HL-60/S4 (cell line): ENCODE measurements around the gene ATL3.
"Not testable (repeated sequence)": the region's sequence is repeated elsewhere in the genome, so short reads cannot be mapped to it uniquely, and the experiment has no call there.

Experiments
- in situ Hi-C: fragments of 300-500 bp; cut with MboI; formaldehyde crosslinking; loops from 2 replicates; pipeline ENCODE4 v1.14.3; 2022; ENCODE audit warnings: low sequenced_read_pairs

The ATL3 gene

GRCh38 chr11:63671322-63672155 is at the start of gene ATL3:
TSS of gene ATL3 (minus strand) at chr11:63671376. CDS start at chr11:63671335, 41 bp downstream.
- in situ Hi-C loops: no loop called here

GRCh38 chr11:63720611-63721010 is 49.4 kb upstream of the ATL3 start:
- in situ Hi-C loops: no loop called here

GRCh38 chr11:63719987-63720386 is 48.8 kb upstream of the ATL3 start:
- in situ Hi-C loops: no loop called here

- in situ Hi-C loops: no loop called here
These were observed 47.8 kb upstream of the ATL3 start for GRCh38 chr11:63719001-63719400.

GRCh38 chr11:63716046-63716445 is 44.9 kb upstream of the ATL3 start:
- in situ Hi-C loops: no loop called here

GRCh38 chr11:63713766-63714165 is 42.6 kb upstream of the ATL3 start:
- in situ Hi-C loops: no loop called here

GRCh38 chr11:63711838-63712237 is 40.7 kb upstream of the ATL3 start:
- in situ Hi-C loops: no loop called here

- in situ Hi-C loops: no loop called here
These were observed 39.5 kb upstream of the ATL3 start for GRCh38 chr11:63710476-63711217.

GRCh38 chr11:63709336-63709884 is 38.2 kb upstream of the ATL3 start:
- in situ Hi-C loops: no loop called here

GRCh38 chr11:63708764-63709163 is 37.6 kb upstream of the ATL3 start:
- in situ Hi-C loops: no loop called here

- in situ Hi-C loops: no loop called here
These were observed 34.4 kb upstream of the ATL3 start for GRCh38 chr11:63705526-63705925.

- in situ Hi-C loops: no loop called here
These were observed 28.7 kb upstream of the ATL3 start for GRCh38 chr11:63699896-63700295.

- in situ Hi-C loops: no loop called here
These were observed 28.0 kb upstream of the ATL3 start for GRCh38 chr11:63698976-63699733.

- in situ Hi-C loops: no loop called here
These were observed 23.4 kb upstream of the ATL3 start for GRCh38 chr11:63694596-63694995.

- in situ Hi-C loops: no loop called here
These were observed 16.7 kb upstream of the ATL3 start for GRCh38 chr11:63687845-63688244.

GRCh38 chr11:63686926-63687325 is 15.8 kb upstream of the ATL3 start:
- in situ Hi-C loops: no loop called here

- in situ Hi-C loops: not testable (repeated sequence)
These were observed 14.1 kb upstream of the ATL3 start for GRCh38 chr11:63685158-63685721.

- in situ Hi-C loops: no loop called here
These were observed 12.2 kb upstream of the ATL3 start for GRCh38 chr11:63683133-63683991.

GRCh38 chr11:63682066-63683021 is 11.2 kb upstream of the ATL3 start:
- in situ Hi-C loops: no loop called here
